CD8-positive, alpha-beta memory T cell (primary cell): ENCODE results near the gene SLC22A23. TPM values are rescaled to one million over a fixed set of nuclear protein-coding genes. Genes with fewer than 3 reads are reported as not detected.

Source experiments
- CTCF ChIA-PET: fragments of 350-600 bp; sonication (Branson Sonifier 250); formaldehyde crosslinking; loops from one replicate; lab custom pipeline; 2021; ENCODE audit warnings: antibody characterized with exemption; lab: Charles Lee
- POLR2A ChIA-PET: fragments of 350-600 bp; sonication (Branson Sonifier 250); formaldehyde crosslinking; loops from one replicate; lab custom pipeline; 2021; ENCODE audit warnings: antibody characterized with exemption; lab: Charles Lee
- DNase-seq, 5 donors: peaks; one replicate each; pipeline versions ENCODE4 v3.0.0 to v3.0.0-alpha.2; 2020 to 2022; ENCODE audit warnings: mixed read lengths in 1 of 5
- H3K27ac ChIP-seq: one replicate; pipeline ENCODE4 v1.7.0; 2013; ENCODE audit warnings: low read depth, mild to moderate bottlenecking, low read length, moderate library complexity
- H3K27me3 ChIP-seq: 2 replicates; pipeline ENCODE4 v1.7.0; 2013; ENCODE audit warnings: low read length, mild to moderate bottlenecking; ENCODE audit not compliant: insufficient read depth, poor library complexity, severe bottlenecking
- H3K36me3 ChIP-seq: 2 replicates; pipeline ENCODE4 v1.7.0; 2013; ENCODE audit warnings: mild to moderate bottlenecking, low read length, moderate library complexity; ENCODE audit not compliant: insufficient read depth
- H3K4me1 ChIP-seq: 2 replicates; pipeline ENCODE4 v1.7.0; 2013; ENCODE audit warnings: mild to moderate bottlenecking, low read length, moderate library complexity; ENCODE audit not compliant: insufficient read depth
- H3K4me3 ChIP-seq: 2 replicates; pipeline ENCODE4 v1.7.0; 2013; ENCODE audit warnings: mild to moderate bottlenecking, low read length
- H3K9me3 ChIP-seq: 2 replicates; pipeline ENCODE4 v1.7.0; 2013; ENCODE audit warnings: mild to moderate bottlenecking, low read length
- H3K27ac Mint-ChIP-seq, 8 donors: one replicate each; pipeline ENCODE4 v1.8.0; 2020 to 2021; ENCODE audit warnings: mixed read lengths in 8 of 8, mild to moderate bottlenecking in 6 of 8, inconsistent platforms in 3 of 8, moderate library complexity in 3 of 8
- H3K27me3 Mint-ChIP-seq, 2 donors: one replicate each; pipeline ENCODE4 v1.8.0; 2020 to 2021; ENCODE audit warnings: mixed read lengths in 2 of 2, mild to moderate bottlenecking in 1 of 2, moderate library complexity in 1 of 2
- H3K36me3 Mint-ChIP-seq, 3 donors: one replicate each; pipeline ENCODE4 v1.8.0; 2020 to 2021; ENCODE audit warnings: mixed read lengths in 3 of 3, inconsistent platforms in 1 of 3, mild to moderate bottlenecking in 1 of 3
- H3K4me1 Mint-ChIP-seq, 3 donors: one replicate each; pipeline ENCODE4 v1.8.0; 2020 to 2021; ENCODE audit warnings: mixed read lengths in 3 of 3, inconsistent platforms in 1 of 3, mild to moderate bottlenecking in 1 of 3
- H3K4me3 Mint-ChIP-seq, 7 donors: one replicate each; pipeline ENCODE4 v1.8.0; 2020 to 2021; ENCODE audit warnings: mixed read lengths in 7 of 7, mild to moderate bottlenecking in 6 of 7, moderate library complexity in 4 of 7, inconsistent platforms in 2 of 7
- H3K9me3 Mint-ChIP-seq, 5 donors: one replicate each; pipeline ENCODE4 v1.8.0; 2020 to 2022; ENCODE audit warnings: mixed read lengths in 5 of 5, mild to moderate bottlenecking in 3 of 5, moderate library complexity in 2 of 5, inconsistent platforms in 1 of 5
- polyA plus RNA-seq: library from polyadenylated mRNA; unstranded; fragments of 300-500 nt; fragmentation: Illumina TruSeq; gene quantifications from one replicate; pipeline ENCODE4 v1.2.3, GENCODE V29; 2021
- total RNA-seq, 2 experiments: library from RNA; stranded (reverse); gene quantifications; one replicate each; pipeline ENCODE4 v1.2.3, GENCODE V29; 2021

The SLC22A23 gene
- total and polyA plus RNA-seq, 3 experiments from 2014 or later: 0.39 to 0.78 (median 0.47) TPM

- Histone ChIP-seq H3K4me3 (no peak overlapping the region), H3K4me1 (peaks cover 12% of the 10 kb centered on the region), H3K27me3 (no peaks in the 10 kb centered on the region), H3K9me3 (peaks cover 6% of the 10 kb centered on the region), H3K27ac (no peak overlapping the region), H3K36me3 (no peaks in the 10 kb centered on the region)
- Mint-ChIP-seq H3K4me1 (peaks cover 0 to 8% (median 0%) of the 10 kb centered on the region in 3 donors), H3K9me3 (no peaks in the 10 kb centered on the region), H3K27ac (no peak overlapping the region), H3K4me3 (no peak overlapping the region), H3K27me3 (peaks cover 14 to 32% of the 10 kb centered on the region in 2 donors), H3K36me3 (no peaks in the 10 kb centered on the region)
- ChIA-PET POLR2A (no interaction called here), CTCF (no interaction called here)
- DNase-seq: no peak
Observed at GRCh38 chr6:3446184-3446583, 10.7 kb downstream of the SLC22A23 start.

GRCh38 chr6:3444276-3445088 is 12.4 kb downstream of the SLC22A23 start:
- H3K36me3 Mint-ChIP-seq: no peaks in the 10 kb centered on the region
- peaks cover under 1% of the 10 kb centered on the region for H3K9me3 ChIP-seq
- H3K27ac ChIP-seq: no peak overlapping the region
- H3K4me1 ChIP-seq: peaks cover 6% of the 10 kb centered on the region
- H3K27me3 ChIP-seq: no peaks in the 10 kb centered on the region
- H3K27ac Mint-ChIP-seq: no peak overlapping the region
- peaks cover 0 to 6% (median 0%) of the 10 kb centered on the region in 3 donors for H3K4me1 Mint-ChIP-seq
- H3K4me3 Mint-ChIP-seq: no peak overlapping the region
- peaks cover 14 to 27% of the 10 kb centered on the region in 2 donors for H3K27me3 Mint-ChIP-seq
- CTCF ChIA-PET: no interaction called here
- DNase-seq: no peak
- POLR2A ChIA-PET: no interaction called here
- no peaks in the 10 kb centered on the region for H3K36me3 ChIP-seq
- no peaks in the 10 kb centered on the region for H3K9me3 Mint-ChIP-seq
- H3K4me3 ChIP-seq: no peak overlapping the region

DNA sequence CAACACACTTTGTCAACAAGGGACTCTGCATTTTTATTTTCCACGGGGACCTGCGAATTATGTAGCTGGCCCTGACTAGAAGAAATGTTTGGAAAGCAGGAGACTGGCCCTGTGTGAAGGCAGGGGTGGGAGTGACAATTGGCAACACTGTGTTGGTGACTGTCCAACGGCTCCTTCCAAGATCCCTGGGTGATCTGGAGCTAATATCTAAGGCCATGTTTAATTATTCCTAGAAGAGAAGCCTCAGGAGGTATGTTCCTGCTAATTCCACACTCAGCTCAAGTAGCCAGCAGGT is 13.7 kb downstream of the SLC22A23 start:
- Histone ChIP-seq H3K4me1 (no peaks in the 10 kb centered on the region), H3K27me3 (no peaks in the 10 kb centered on the region), H3K27ac (no peak overlapping the region), H3K9me3 (no peaks in the 10 kb centered on the region), H3K4me3 (no peak overlapping the region), H3K36me3 (no peaks in the 10 kb centered on the region)
- ChIA-PET CTCF (interaction anchor here (1.3 kb wide), 1 partner anchor 9 kb away, joined by 4 read pairs; no protein-coding TSS in a partner anchor), POLR2A (no interaction called here)
- H3K27me3 Mint-ChIP-seq: peaks cover 10 to 19% of the 10 kb centered on the region in 2 donors
- H3K4me3 Mint-ChIP-seq: no peak overlapping the region
- no peaks in the 10 kb centered on the region for H3K36me3 Mint-ChIP-seq
- no peaks in the 10 kb centered on the region for H3K9me3 Mint-ChIP-seq
- no peaks in the 10 kb centered on the region for H3K4me1 Mint-ChIP-seq
- H3K27ac Mint-ChIP-seq: no peak overlapping the region
- DNase-seq: no peak

DNA sequence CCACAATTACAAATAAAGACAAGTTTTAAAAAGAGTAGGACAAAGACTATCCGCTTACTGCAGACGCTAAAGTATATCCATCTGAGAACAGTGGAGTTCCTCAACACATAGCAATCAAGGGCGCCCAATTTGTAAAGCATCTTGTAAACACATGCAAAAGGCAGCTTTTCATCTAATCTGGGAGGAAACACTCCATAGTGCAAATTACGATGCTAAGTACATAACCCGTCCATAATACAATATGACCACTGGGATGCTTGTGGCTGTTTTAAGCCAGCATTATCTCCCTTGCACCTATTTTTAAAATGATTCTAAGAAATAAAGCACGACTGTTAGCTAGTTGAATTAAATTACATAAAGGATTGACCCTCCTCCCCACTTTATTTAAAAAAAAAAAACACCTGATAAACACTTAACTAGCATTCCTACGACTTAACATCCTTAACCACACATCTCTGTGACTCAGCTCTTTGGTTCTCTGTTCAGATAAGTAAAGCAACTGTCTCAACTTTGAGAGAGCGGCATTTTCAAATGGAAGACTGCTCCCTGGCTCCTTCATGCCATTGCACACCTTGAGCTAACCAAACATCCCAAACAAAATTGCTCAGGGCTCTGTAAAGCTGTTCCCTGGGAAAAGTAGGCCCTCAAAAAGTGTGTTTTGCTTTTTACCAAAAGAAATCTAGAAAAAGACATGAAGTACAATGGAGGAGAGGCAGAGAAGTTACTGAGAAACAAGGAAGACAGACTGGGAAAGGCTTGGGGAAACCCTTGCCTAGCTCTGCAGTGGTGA is 14.2 kb downstream of the SLC22A23 start:
- Mint-ChIP-seq H3K36me3 (no peaks in the 10 kb centered on the region), H3K27me3 (peaks cover 10 to 23% of the 10 kb centered on the region in 2 donors), H3K27ac (no peak overlapping the region), H3K9me3 (no peaks in the 10 kb centered on the region), H3K4me1 (no peaks in the 10 kb centered on the region), H3K4me3 (no peak overlapping the region)
- POLR2A ChIA-PET: no interaction called here
- no peak for DNase-seq
- H3K27me3 ChIP-seq: no peaks in the 10 kb centered on the region
- no peak overlapping the region for H3K4me3 ChIP-seq
- CTCF ChIA-PET: interaction anchor here (1.3 kb wide), 1 partner anchor 9 kb away, joined by 4 read pairs; no protein-coding TSS in a partner anchor
- H3K4me1 ChIP-seq: no peaks in the 10 kb centered on the region
- no peak overlapping the region for H3K27ac ChIP-seq
- H3K9me3 ChIP-seq: no peaks in the 10 kb centered on the region
- no peaks in the 10 kb centered on the region for H3K36me3 ChIP-seq

GRCh38 chr6:3440911-3441310 is 15.9 kb downstream of the SLC22A23 start:
- H3K27ac ChIP-seq: no peak overlapping the region
- H3K9me3 ChIP-seq: no peaks in the 10 kb centered on the region
- no peak overlapping the region for H3K4me3 Mint-ChIP-seq
- H3K4me1 Mint-ChIP-seq: no peaks in the 10 kb centered on the region
- ChIA-PET POLR2A (no interaction called here), CTCF (no interaction called here)
- no peak overlapping the region for H3K27ac Mint-ChIP-seq
- H3K27me3 ChIP-seq: no peaks in the 10 kb centered on the region
- no peaks in the 10 kb centered on the region for H3K9me3 Mint-ChIP-seq
- peaks cover 10 to 24% of the 10 kb centered on the region in 2 donors for H3K27me3 Mint-ChIP-seq
- peaks cover 0 to 3% (median 0%) of the 10 kb centered on the region in 3 donors for H3K36me3 Mint-ChIP-seq
- no peak overlapping the region for H3K4me3 ChIP-seq
- H3K36me3 ChIP-seq: no peaks in the 10 kb centered on the region
- no peaks in the 10 kb centered on the region for H3K4me1 ChIP-seq
- no peak for DNase-seq

- H3K36me3 ChIP-seq: no peaks in the 10 kb centered on the region
- DNase-seq: no peak
- peaks cover 10 to 30% of the 10 kb centered on the region in 2 donors for H3K27me3 Mint-ChIP-seq
- no peak overlapping the region for H3K27ac ChIP-seq
- no peaks in the 10 kb centered on the region for H3K9me3 ChIP-seq
- H3K9me3 Mint-ChIP-seq: no peaks in the 10 kb centered on the region
- CTCF ChIA-PET: no interaction called here
- no peak overlapping the region for H3K4me3 Mint-ChIP-seq
- POLR2A ChIA-PET: no interaction called here
- peak overlapping the region in 1 of 8 donors; percentile 86 for H3K27ac Mint-ChIP-seq
- H3K36me3 Mint-ChIP-seq: peaks cover 0 to 3% (median 0%) of the 10 kb centered on the region in 3 donors
- H3K4me1 ChIP-seq: no peaks in the 10 kb centered on the region
- no peaks in the 10 kb centered on the region for H3K27me3 ChIP-seq
- H3K4me3 ChIP-seq: no peak overlapping the region
- no peaks in the 10 kb centered on the region for H3K4me1 Mint-ChIP-seq
Observed at GRCh38 chr6:3439961-3440360, 16.9 kb downstream of the SLC22A23 start.

DNA sequence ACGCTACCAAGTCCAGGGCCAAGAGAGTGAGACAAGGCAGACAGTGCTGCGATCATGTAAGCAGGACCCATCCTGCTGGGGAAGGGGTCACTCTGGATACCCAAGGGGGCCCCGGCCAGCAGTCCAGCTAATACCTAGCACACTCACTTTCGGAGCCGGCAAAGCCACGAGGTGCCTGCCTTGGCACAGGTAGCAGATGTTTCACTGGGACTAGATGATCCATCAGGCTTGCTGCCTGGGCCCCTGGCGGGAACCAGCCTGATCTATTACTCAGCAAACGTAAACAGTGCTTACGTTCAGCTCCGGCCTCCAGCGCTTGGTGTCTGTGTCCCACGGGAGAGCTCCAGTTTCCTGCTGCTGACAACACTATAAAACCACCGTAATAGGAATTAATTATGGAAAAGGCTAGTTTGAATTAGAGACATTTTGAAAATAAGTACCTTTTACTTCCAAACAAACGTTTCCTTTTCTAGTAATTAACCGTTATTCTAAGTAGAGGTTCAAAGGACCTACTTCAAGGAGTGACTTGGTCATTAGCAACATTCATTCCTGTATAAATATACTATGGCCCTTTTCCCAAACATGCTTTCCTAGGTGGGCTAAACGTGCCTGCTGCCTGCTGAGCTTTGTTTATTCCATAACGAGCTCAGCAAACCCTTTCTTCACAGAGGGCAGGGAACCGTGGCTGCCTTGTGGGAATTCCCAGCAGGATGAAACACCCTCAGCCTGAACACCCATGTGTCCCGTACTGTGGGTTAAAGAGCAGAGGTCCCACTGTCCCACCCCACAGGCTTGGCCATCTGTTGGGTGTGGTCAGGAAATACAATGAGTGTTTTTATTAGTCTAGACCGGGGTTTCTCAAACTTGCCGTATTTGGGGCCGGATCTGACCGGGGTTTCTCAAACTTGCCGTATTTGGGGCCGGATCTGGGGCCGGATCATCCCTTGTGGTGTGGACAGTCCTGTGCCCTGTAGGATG is 18.4 kb downstream of the SLC22A23 start:
- Histone ChIP-seq H3K9me3 (no peaks in the 10 kb centered on the region), H3K27ac (no peak overlapping the region), H3K36me3 (no peaks in the 10 kb centered on the region), H3K4me3 (no peak overlapping the region), H3K4me1 (no peaks in the 10 kb centered on the region), H3K27me3 (no peaks in the 10 kb centered on the region)
- H3K4me3 Mint-ChIP-seq: no peak overlapping the region
- no peaks in the 10 kb centered on the region for H3K9me3 Mint-ChIP-seq
- peaks cover 9 to 30% of the 10 kb centered on the region in 2 donors for H3K27me3 Mint-ChIP-seq
- POLR2A ChIA-PET: no interaction called here
- no peak overlapping the region for H3K27ac Mint-ChIP-seq
- H3K4me1 Mint-ChIP-seq: no peaks in the 10 kb centered on the region
- CTCF ChIA-PET: no interaction called here
- H3K36me3 Mint-ChIP-seq: peaks cover 0 to 3% (median 0%) of the 10 kb centered on the region in 3 donors
- no peak for DNase-seq
